Gastrocnemius medialis (tissue), 4 donors: ENCODE measurements around the gene PDE4B.
"Not testable (repeated sequence)": the region's sequence is repeated elsewhere in the genome, so short reads cannot be mapped to it uniquely, and the experiment has no call there.

Experiments used
- CTCF ChIP-seq, 5 experiments: fragments of 450-650 bp in 3 of 5; fragments of 200-600 bp in 2 of 5; sonication (generic) in 2 of 5; IDR thresholded peaks in 4 of 5; conservative IDR thresholded peaks in 1 of 5; 1 replicate in 4 of 5; 2 replicates in 1 of 5; pipeline ENCODE4 v1.5.1; 2016 to 2019; ENCODE audit warnings: antibody characterized with exemption in 5 of 5, mild to moderate bottlenecking in 3 of 5, moderate library complexity in 3 of 5
- POLR2A ChIP-seq, 2 donors: fragments of 450-650 bp; IDR thresholded peaks; one replicate each; pipeline ENCODE4 v1.6.1; 2017; ENCODE audit warnings: antibody characterized with exemption in 2 of 2, mild to moderate bottlenecking in 2 of 2, moderate library complexity in 2 of 2

- not testable (repeated sequence) for TF ChIP-seq CTCF (IDR thresholded peaks at IDR 0.05 in 4 of 5, conservative IDR thresholded peaks at IDR 0.05 in 1 of 5); POLR2A (IDR thresholded peaks at IDR 0.05)
Observed at GRCh38 chr1:66136423-66136822, 343.7 kb downstream of the PDE4B start.
